SIG-M5 treated with dmso at 0.1 percent for 504 hours (cell line): ENCODE data around the gene GLCCI1.
A peak's percentile ranks its signal among the peaks of the same experiment; 100 is the strongest.

Source experiments
- DNase-seq: peaks from one replicate; lab custom pipeline; 2025; ENCODE audit not compliant: unreplicated experiment; lab: John Stamatoyannopoulos, UW

The GLCCI1 gene

GRCh38 chr7:7962851-7963250 is 5.7 kb upstream of the GLCCI1 start:
- no peak for DNase-seq

- no peak for DNase-seq
Measured at GRCh38 chr7:7964250-7964649, 4.3 kb upstream of the GLCCI1 start.

DNA sequence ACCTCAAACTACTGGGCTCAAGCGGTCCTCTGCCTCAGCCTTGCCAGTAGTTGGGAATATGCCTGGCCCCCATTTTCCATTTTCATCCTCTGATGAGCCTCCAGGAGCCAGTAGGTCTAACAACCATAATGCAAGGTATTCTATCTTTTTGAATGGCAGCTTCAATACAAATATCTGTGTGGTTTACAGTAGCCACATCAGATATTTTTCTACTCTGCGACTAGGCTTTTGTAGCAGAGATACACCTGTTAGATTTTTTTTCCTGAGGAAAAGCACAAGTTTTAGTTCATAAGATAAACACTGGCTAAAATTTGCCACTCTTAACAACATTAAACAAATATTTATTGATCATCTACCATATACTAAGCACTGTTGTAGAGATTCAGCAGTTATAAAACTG is 3.9 kb upstream of the GLCCI1 start:
- DNase-seq, result no peak

DNA sequence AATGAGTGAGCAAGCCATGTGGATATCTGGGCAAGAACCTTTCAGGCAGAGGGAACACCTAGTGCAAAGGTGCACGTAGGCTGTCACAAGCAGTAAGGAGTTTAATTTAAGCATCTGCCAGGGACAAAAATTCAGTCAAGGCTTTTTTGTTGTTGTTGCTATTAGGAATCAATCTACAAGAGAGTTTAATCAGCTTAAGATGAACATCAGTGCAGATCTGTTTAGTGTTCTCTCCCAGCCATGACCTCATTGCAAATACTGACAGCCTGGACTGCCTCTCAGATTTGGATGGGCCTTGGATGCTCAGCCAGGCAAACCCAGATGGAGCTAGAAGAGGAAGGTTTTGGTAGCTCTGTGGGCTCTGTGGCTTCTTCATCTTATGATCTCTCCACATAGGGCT is 3.3 kb upstream of the GLCCI1 start:
- DNase-seq, result no peak

DNA sequence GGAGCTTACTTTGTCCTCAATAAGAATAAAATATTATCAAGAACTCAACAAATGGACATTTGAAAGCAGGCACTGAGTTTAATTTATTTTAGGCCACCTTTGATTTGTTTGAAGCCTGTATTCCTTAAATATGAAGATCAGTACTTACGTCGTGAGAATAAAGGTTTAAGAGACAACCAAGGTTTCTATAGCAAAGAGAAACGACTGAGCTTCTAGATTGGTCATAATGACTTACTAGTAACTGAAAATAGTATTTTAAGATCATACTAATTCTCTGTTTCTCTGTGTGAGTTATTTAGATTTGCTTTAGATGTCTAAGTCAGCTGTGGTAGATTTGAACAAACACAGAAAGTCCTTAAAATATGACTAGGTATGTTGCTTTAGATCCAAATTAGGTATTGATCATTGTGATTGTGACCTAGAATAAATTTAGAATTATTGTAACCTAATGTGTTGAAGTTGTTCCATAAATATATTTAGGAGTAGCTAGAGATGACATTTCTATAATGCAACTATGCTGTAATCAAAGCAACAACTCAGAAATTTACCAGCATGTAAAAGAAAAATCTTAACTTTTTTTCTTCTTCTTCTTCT is 2.4 kb upstream of the GLCCI1 start:
- no peak for DNase-seq

GRCh38 chr7:7967886-7968543 is 581 bp upstream of the GLCCI1 start:
- DNase-seq, result no peak

- peak; percentile 60 for DNase-seq
Measured at GRCh38 chr7:7969306-7970236, 975 bp downstream of the GLCCI1 start.

- DNase-seq, result no peak
Measured at GRCh38 chr7:7970237-7970530, 1.6 kb downstream of the GLCCI1 start.

- DNase-seq, result no peak
Measured at GRCh38 chr7:7970531-7971307, 2.1 kb downstream of the GLCCI1 start.

DNA sequence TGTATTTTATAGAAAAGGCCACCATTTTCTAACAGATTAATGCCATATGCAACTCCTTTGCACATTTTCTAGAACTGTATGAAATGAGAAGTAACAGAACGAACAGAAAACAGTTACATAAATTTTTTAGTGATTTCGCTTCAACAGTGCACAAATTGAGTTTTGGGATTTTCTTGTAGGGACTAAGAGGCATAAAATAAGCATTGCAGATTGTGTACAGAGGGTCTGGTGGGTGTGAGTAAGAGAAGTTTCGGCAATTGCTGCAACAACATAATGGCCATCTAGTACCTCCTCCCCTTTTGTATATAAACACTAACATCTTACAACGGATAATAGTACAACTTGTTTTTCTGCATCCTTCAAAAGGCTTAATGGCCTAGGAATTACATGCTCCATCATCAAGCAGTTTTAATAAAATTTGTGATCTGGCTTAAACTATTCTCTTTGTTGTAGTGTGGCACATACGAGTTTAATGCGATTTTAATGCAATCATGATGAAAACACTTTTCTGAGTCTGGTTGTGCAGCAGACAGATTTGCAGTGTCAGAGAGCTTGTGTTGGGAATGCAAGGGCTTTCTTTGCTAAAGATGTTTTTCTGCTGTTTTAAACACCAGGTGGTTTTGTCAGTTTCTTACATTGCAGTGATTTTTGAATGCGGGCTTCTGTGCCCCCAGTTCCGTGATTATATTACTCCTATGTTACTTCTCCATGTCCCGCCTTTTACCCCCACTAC is 2.9 kb downstream of the GLCCI1 start:
- no peak for DNase-seq

DNA sequence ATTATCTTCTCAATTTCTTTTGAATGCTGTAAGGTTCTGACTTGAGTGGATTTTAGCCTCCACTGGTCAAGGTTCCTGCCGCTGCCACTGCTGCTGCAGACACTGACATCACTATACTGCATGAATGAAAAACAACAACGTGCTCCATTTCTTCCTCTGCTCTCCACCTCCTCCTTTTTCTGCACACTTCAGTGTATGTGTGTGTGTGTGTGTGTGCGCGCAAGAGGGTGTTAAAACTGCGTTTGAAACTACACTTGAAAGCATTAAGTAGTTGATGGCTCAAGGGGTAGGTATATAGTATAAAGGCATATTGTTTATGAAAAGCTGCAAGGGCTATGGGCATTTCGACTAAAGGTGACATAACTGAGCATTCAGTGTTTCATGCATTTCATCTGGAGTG is 3.5 kb downstream of the GLCCI1 start:
- no peak for DNase-seq

DNA sequence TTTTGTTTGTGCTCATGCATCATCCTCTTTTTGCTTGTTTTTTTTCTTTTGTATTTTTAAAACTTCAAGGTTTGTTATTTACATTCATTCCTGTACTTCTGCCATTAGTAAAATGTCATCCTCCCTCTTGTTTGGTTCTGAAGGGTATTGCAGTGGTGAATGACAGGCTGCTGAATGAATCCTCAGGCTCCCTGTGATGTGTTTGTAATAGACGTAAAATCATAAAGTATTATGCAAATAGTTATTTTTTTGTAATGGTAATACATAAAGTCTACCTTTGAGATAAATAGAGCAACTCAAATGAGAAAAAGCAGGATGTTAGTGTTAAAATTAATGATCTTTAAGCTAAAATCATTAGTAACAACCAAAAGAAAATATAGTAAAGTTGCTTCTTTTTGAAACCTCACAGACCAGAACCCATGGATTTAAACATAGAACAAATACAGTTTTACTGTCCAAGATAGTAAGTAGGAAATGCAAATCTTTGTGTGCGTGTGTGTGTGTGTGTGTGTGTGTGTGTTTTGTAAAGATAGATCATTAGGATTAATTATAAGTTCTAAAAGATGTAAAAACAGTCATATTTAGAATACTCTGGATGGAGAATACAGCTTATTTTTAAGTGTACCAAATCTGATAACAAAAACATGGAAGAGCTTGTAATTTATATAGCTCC is 4.5 kb downstream of the GLCCI1 start:
- DNase-seq, result no peak

GRCh38 chr7:7976677-7977076 is 8.1 kb downstream of the GLCCI1 start:
- DNase-seq, result no peak

- DNase-seq, result no peak
Measured at GRCh38 chr7:7977774-7978173, 9.2 kb downstream of the GLCCI1 start.

GRCh38 chr7:7978860-7979259 is 10.3 kb downstream of the GLCCI1 start:
- DNase-seq, result peak; percentile 21

DNA sequence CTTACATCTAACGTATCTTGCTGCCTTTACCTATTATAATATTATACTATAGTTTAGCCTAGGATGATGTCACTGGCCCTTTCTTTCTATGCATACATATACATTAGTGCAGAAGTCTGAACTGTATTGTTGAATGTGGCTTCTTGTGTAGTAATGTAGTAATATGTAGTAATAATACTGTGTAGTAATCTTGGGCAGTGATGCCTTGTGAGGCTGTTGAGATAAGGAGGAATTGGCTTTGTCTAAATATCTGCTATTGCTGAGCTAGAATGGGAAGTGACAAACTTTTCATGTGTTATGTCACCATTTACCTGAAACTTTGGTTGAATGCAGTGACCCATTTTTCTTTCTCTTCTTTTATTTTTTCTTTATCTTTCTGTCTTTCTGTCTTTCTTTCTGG is 11.0 kb downstream of the GLCCI1 start:
- no peak for DNase-seq

DNA sequence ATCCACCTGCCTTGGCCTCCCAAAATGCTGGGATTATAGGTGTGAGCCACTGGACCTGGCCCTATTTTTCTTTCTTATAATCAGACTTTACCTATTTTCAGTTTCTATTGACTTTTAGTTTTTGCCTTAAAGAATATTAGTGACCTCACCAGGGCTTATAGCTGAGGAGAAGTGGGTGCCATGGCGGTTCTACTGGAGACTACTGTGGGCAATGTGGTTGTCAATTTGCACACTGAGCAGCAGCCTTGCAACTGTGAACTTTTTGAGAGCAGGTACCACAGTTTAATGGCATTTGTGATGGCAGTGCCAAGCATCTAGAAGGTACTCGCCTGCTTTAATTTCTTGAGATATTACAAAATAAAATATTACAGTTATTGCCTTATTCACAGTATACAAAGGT is 11.5 kb downstream of the GLCCI1 start:
- no peak for DNase-seq

DNA sequence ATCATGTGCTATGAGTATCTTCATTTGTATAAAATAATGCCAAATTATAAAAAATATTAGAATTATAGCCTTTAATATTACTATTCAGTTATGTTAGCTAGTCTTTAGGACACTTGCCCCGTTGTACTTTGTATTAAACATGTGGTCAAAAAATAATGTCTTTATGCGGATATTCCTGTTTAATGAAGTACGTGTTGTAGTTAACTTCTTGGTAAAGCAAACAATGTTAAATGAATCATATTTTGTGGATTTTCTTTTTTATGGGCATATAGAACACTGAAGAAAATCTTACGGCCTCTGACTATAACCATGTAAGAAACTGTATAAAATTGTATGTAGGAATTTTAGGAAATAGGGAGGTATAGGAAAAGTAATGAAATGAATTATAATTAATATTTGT is 14.3 kb downstream of the GLCCI1 start:
- DNase-seq, result no peak

DNA sequence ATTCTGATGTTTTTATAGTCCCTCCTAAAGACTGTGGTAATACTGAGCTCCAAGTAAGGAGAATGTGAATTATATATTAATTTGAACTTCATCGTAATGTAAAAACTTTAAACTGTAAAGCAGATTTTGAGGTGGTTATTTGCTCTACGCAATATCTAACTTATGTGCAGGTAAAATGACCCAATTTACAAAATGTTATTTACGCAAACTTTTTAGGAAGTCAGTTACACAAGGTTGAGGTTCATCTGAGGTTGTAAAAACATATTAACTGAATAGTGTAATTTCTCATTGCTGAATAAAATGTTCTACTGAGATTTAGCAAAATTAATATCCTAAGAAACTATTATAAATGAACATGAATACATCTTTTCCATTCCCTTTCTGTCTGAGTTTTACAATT is 15.8 kb downstream of the GLCCI1 start:
- no peak for DNase-seq

- DNase-seq, result no peak
Measured at GRCh38 chr7:7988706-7989105, 20.1 kb downstream of the GLCCI1 start.
